A673 (cell line): ENCODE results near the gene SLC6A6. TPM values are rescaled to one million over a fixed set of nuclear protein-coding genes. Genes with fewer than 3 reads are reported as not detected.

Experiments
- BruUV-seq: library from RNA; stranded (reverse); fragments of 400-500 nt; replicated peaks from 2 replicates; lab custom pipeline; 2021; lab: Mats Ljungman, UMichigan
- CTCF ChIA-PET: fragments of 300-600 bp; sonication (Branson Sonifier 250); formaldehyde crosslinking; loops from one replicate; lab custom pipeline; 2022; ENCODE audit warnings: antibody characterized with exemption; lab: Charles Lee
- POLR2A ChIA-PET: fragments of 300-600 bp; sonication (Branson Sonifier 250); formaldehyde crosslinking; loops from one replicate; lab custom pipeline; 2022; ENCODE audit warnings: antibody characterized with exemption; ENCODE audit not compliant: low non-redundant PET; lab: Charles Lee
- DNase-seq: peaks from one replicate; pipeline ENCODE4 v3.0.0-alpha.2; 2015; ENCODE audit warnings: low spot score
- H3K27ac ChIP-seq: fragments of 200-600 bp; sonication (generic); 2 replicates; pipeline ENCODE4 v1.5.1; 2016; ENCODE audit warnings: mixed run types, low read depth, mild to moderate bottlenecking, mixed read lengths, antibody characterized with exemption, low read length; ENCODE audit not compliant: poor library complexity, severe bottlenecking
- H3K27me3 ChIP-seq: fragments of 200-600 bp; sonication (generic); replicated peaks from 2 replicates; pipeline ENCODE4 v1.6.1; 2017; ENCODE audit warnings: mixed run types, low read depth, mild to moderate bottlenecking, mixed read lengths, antibody characterized with exemption, low read length; ENCODE audit not compliant: insufficient read depth, poor library complexity
- H3K36me3 ChIP-seq: fragments of 200-600 bp; sonication (generic); 2 replicates; pipeline ENCODE4 v1.6.1; 2016; ENCODE audit warnings: mixed run types, mild to moderate bottlenecking, mixed read lengths, antibody characterized with exemption, low read length; ENCODE audit not compliant: insufficient read depth, poor library complexity, severe bottlenecking
- H3K4me1 ChIP-seq: fragments of 200-600 bp; sonication (generic); 2 replicates; pipeline ENCODE4 v1.6.1; 2017; ENCODE audit warnings: mixed run types, mild to moderate bottlenecking, mixed read lengths, antibody characterized with exemption, low read length; ENCODE audit not compliant: insufficient read depth, poor library complexity, severe bottlenecking
- H3K4me3 ChIP-seq: fragments of 200-600 bp; sonication (generic); 2 replicates; pipeline ENCODE4 v1.5.1; 2016; ENCODE audit warnings: low read depth, mixed run types, mild to moderate bottlenecking, mixed read lengths, low read length; ENCODE audit not compliant: poor library complexity, severe bottlenecking
- H3K9me3 ChIP-seq: fragments of 200-600 bp; sonication (generic); 2 replicates; pipeline ENCODE4 v1.6.1; 2016; ENCODE audit warnings: mixed run types, low read depth, mild to moderate bottlenecking, mixed read lengths, antibody characterized with exemption, low read length; ENCODE audit not compliant: poor library complexity, severe bottlenecking
- CTCF ChIP-seq: fragments of 300-800, 200-600 bp; sonication (generic); conservative IDR thresholded peaks from 2 replicates; pipeline ENCODE4 v1.5.1; 2017; ENCODE audit warnings: low read depth, mild to moderate bottlenecking, antibody characterized with exemption, low read length, moderate library complexity, mixed read lengths
- EZH2 ChIP-seq: fragments of 200-600 bp; sonication (generic); IDR thresholded peaks from 2 replicates; pipeline ENCODE4 v1.6.1; 2017; ENCODE audit warnings: borderline replicate concordance, low read depth, mild to moderate bottlenecking, mixed read lengths, antibody characterized with exemption, low read length; ENCODE audit not compliant: poor library complexity, severe bottlenecking
- intact Hi-C: fragments of 100-400 bp; cut with micrococcal nuclease; formaldehyde crosslinking; loops from one replicate; pipeline ENCODE4 v1.10.0; 2022; ENCODE audit not compliant: unreplicated experiment
- total RNA-seq: library from RNA; stranded (reverse); gene quantifications from 2 replicates; pipeline ENCODE4 v1.2.3, GENCODE V29; 2021

SLC6A6 gene
- total RNA-seq, 1 experiment from 2014 or later: 55.1 TPM

GRCh38 chr3:14361068-14361677 is 41.2 kb upstream of the SLC6A6 start:
- no peaks in the 10 kb centered on the region for H3K9me3 ChIP-seq
- no peak for DNase-seq
- no peak overlapping the region for H3K4me3 ChIP-seq
- POLR2A ChIA-PET: no interaction called here
- intact Hi-C loops: no loop called here
- TF ChIP-seq EZH2 (no peak), CTCF (no peak)
- BruUV-seq: no TSS peak
- H3K36me3 ChIP-seq: no peaks in the 10 kb centered on the region
- CTCF ChIA-PET: no interaction called here
- H3K27me3 ChIP-seq: no peaks in the 10 kb centered on the region
- no peak overlapping the region for H3K27ac ChIP-seq
- H3K4me1 ChIP-seq: no peaks in the 10 kb centered on the region

GRCh38 chr3:14362890-14363289 is 39.5 kb upstream of the SLC6A6 start:
- CTCF ChIA-PET: no interaction called here
- H3K27ac ChIP-seq: no peak overlapping the region
- no peak overlapping the region for H3K4me3 ChIP-seq
- POLR2A ChIA-PET: interaction anchor here (0.8 kb wide), 1 partner anchor 19 kb away, joined by 4 read pairs; no protein-coding TSS in a partner anchor
- intact Hi-C loops: no loop called here
- H3K27me3 ChIP-seq: no peaks in the 10 kb centered on the region
- no peaks in the 10 kb centered on the region for H3K9me3 ChIP-seq
- no TSS peak for BruUV-seq
- no peaks in the 10 kb centered on the region for H3K4me1 ChIP-seq
- DNase-seq: no peak
- no peaks in the 10 kb centered on the region for H3K36me3 ChIP-seq
- no peak for TF ChIP-seq EZH2

GRCh38 chr3:14363379-14363778 is 39.0 kb upstream of the SLC6A6 start:
- Histone ChIP-seq H3K27ac (no peak overlapping the region), H3K27me3 (no peaks in the 10 kb centered on the region), H3K9me3 (no peaks in the 10 kb centered on the region), H3K4me1 (no peaks in the 10 kb centered on the region), H3K36me3 (no peaks in the 10 kb centered on the region), H3K4me3 (no peak overlapping the region)
- no peak for TF ChIP-seq CTCF
- no peak for TF ChIP-seq EZH2
- DNase-seq: no peak
- no TSS peak for BruUV-seq
- POLR2A ChIA-PET: interaction anchor here (0.8 kb wide), 1 partner anchor 19 kb away, joined by 4 read pairs; no protein-coding TSS in a partner anchor
- intact Hi-C loops: no loop called here
- CTCF ChIA-PET: no interaction called here

- Histone ChIP-seq H3K4me1 (no peaks in the 10 kb centered on the region), H3K36me3 (no peaks in the 10 kb centered on the region), H3K27me3 (no peaks in the 10 kb centered on the region), H3K4me3 (no peak overlapping the region), H3K27ac (no peak overlapping the region), H3K9me3 (no peaks in the 10 kb centered on the region)
- POLR2A ChIA-PET: no interaction called here
- CTCF ChIA-PET: no interaction called here
- intact Hi-C loops: no loop called here
- no peak for TF ChIP-seq EZH2
- TF ChIP-seq CTCF: no peak
- BruUV-seq: no TSS peak
- no peak for DNase-seq
These were observed 38.4 kb upstream of the SLC6A6 start for GRCh38 chr3:14363991-14364390.
